Body of pancreas (tissue), 4 donors: ENCODE results near the gene GATA5.

Experiments used
- POLR2A ChIP-seq, 3 donors: fragments of 450-650 bp; IDR thresholded peaks; one replicate each; pipeline ENCODE4 v1.6.1; 2016; ENCODE audit warnings: antibody characterized with exemption in 3 of 3, mild to moderate bottlenecking in 2 of 3
- TF ChIP-seq, protein P1 (sequence below), 7 experiments: fragments of 450-650 bp in 4 of 7; fragments of 200-600 bp in 3 of 7; sonication (generic) in 3 of 7; IDR thresholded peaks; one replicate each; pipeline ENCODE4 v1.5.1; 2016 to 2019; ENCODE audit warnings: antibody characterized with exemption in 7 of 7

DNA sequence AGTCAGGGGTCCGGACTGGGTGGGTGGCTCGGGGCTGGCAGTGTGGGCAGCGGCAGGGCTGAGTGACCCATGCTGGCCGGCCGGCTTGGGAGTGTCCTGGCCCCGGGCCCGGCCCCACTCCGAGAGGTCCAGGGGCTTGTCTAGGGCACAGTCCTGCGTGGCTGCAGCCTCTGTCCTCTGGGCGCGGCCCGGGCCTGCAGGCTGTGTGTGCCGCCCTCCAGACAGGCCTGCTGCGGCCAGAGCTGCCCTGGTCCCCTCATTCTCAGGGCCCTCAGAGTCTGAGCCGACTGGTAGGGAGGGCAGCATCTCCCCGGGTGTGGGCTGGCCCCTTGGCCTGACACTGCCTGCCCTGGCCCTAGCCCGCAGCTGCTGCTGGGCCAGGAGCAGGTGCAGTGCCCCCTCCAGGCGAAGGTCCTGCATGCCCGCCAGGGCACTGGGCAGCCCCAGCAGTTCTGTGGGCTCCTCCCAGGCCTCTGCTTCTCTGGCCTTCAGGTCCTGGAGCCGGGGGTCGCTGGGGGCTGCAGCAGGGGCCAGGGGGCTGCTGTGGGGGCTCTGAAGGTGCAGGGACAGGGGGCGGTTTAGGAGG lies 61.8 kb downstream of the GATA5 start:
- TF ChIP-seq, protein P1, sequence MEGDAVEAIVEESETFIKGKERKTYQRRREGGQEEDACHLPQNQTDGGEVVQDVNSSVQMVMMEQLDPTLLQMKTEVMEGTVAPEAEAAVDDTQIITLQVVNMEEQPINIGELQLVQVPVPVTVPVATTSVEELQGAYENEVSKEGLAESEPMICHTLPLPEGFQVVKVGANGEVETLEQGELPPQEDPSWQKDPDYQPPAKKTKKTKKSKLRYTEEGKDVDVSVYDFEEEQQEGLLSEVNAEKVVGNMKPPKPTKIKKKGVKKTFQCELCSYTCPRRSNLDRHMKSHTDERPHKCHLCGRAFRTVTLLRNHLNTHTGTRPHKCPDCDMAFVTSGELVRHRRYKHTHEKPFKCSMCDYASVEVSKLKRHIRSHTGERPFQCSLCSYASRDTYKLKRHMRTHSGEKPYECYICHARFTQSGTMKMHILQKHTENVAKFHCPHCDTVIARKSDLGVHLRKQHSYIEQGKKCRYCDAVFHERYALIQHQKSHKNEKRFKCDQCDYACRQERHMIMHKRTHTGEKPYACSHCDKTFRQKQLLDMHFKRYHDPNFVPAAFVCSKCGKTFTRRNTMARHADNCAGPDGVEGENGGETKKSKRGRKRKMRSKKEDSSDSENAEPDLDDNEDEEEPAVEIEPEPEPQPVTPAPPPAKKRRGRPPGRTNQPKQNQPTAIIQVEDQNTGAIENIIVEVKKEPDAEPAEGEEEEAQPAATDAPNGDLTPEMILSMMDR (IDR thresholded peaks at IDR 0.05), result no peak
- no peak for TF ChIP-seq POLR2A (IDR thresholded peaks at IDR 0.05)
